T-helper 1 cell treated with Interleukin-12 subunit alpha and Interleukin-12 subunit beta and Interleukin-4 antibody, amounts not matched to agents 30 ng/mL and 1 ng/mL, for 36 hours (primary cell): ENCODE data around the gene DDX51. TPM values are rescaled to one million over a fixed set of nuclear protein-coding genes. Genes with fewer than 3 reads are reported as not detected.

Experiments used
- intact Hi-C: fragments of 100-400 bp; cut with micrococcal nuclease; formaldehyde crosslinking; loops from one replicate; pipeline ENCODE4 v1.15.1; 2024
- total RNA-seq: library from RNA; stranded (reverse); gene quantifications from 2 replicates; pipeline ENCODE4 v1.2.3, GENCODE V29; 2022

DDX51 gene
- total RNA-seq, 1 donor from 2014 or later = 32.6 TPM

GRCh38 chr12:132154941-132155770, 11.0 kb upstream of the DDX51 start:
- intact Hi-C loops = loop anchor here (1.0 to 2.0 kb wide), 7 partner anchors 34 to 460 kb away; no protein-coding TSS in a partner anchor

- intact Hi-C loops = loop anchor here (1.0 to 2.0 kb wide), 7 partner anchors 35 to 460 kb away; no protein-coding TSS in a partner anchor
These were observed 10.2 kb upstream of the DDX51 start for GRCh38 chr12:132154341-132154761.

- intact Hi-C loops = loop anchor here (1.0 to 2.0 kb wide), 7 partner anchors 36 to 461 kb away; no protein-coding TSS in a partner anchor
These were observed 9.6 kb upstream of the DDX51 start for GRCh38 chr12:132153501-132154340.

GRCh38 chr12:132152953-132153352, 8.8 kb upstream of the DDX51 start:
- intact Hi-C loops = no loop called here

- intact Hi-C loops = no loop called here
These were observed 8.3 kb upstream of the DDX51 start for GRCh38 chr12:132152411-132152821.

GRCh38 chr12:132151766-132152410, 7.8 kb upstream of the DDX51 start:
- intact Hi-C loops = no loop called here

- intact Hi-C loops = no loop called here
These were observed 7.1 kb upstream of the DDX51 start for GRCh38 chr12:132151145-132151765.

GRCh38 chr12:132150780-132151144, 6.6 kb upstream of the DDX51 start:
- intact Hi-C loops = no loop called here

- intact Hi-C loops = loop anchor here (10.0 kb wide), 1 partner anchor 535 kb away; the partner anchor contains the start of genes POLE and PXMP2
These were observed 5.4 kb upstream of the DDX51 start for GRCh38 chr12:132149526-132149925.

GRCh38 chr12:132148368-132149045, 4.4 kb upstream of the DDX51 start:
- intact Hi-C loops = loop anchor here (10.0 kb wide), 1 partner anchor 536 kb away; the partner anchor contains the start of genes POLE and PXMP2

GRCh38 chr12:132147423-132148367, 3.6 kb upstream of the DDX51 start:
- intact Hi-C loops = loop anchor here (10.0 kb wide), 1 partner anchor 537 kb away; the partner anchor contains the start of genes POLE and PXMP2

- intact Hi-C loops = loop anchor here (10.0 kb wide), 1 partner anchor 538 kb away; the partner anchor contains the start of genes POLE and PXMP2
These were observed 2.8 kb upstream of the DDX51 start for GRCh38 chr12:132146772-132147422.

GRCh38 chr12:132146098-132146497, 2.0 kb upstream of the DDX51 start:
- intact Hi-C loops = loop anchor here (10.0 kb wide), 1 partner anchor 539 kb away; the partner anchor contains the start of genes POLE and PXMP2

- intact Hi-C loops = loop anchor here (1.0 to 10.0 kb wide), 2 partner anchors 41 to 539 kb away; partner anchors contain the start of genes POLE and PXMP2
These were observed 1.2 kb upstream of the DDX51 start for GRCh38 chr12:132145334-132145733.

GRCh38 chr12:132144810-132145168, 670 bp upstream of the DDX51 start:
- intact Hi-C loops = loop anchor here (1.0 to 10.0 kb wide), 7 partner anchors 42 to 618 kb away; partner anchors contain the start of genes ANKLE2, EP400, POLE and PXMP2

GRCh38 chr12:132143336-132144071, 615 bp downstream of the DDX51 start:
- intact Hi-C loops = loop anchor here (1.0 to 10.0 kb wide), 7 partner anchors 46 to 619 kb away; partner anchors contain the start of genes ANKLE2, EP400, POLE and PXMP2

GRCh38 chr12:132142679-132143335, 1.3 kb downstream of the DDX51 start:
- intact Hi-C loops = loop anchor here (1.0 to 10.0 kb wide), 5 partner anchors 59 to 619 kb away; partner anchors contain the start of genes ANKLE2, EP400, POLE and PXMP2
